GM19351 (cell line): Measurements from ENCODE around the gene USP54.
A peak's percentile ranks its signal among the peaks of the same experiment; 100 is the strongest.

Source experiments
- ATAC-seq: cut with Tn5 transposase; IDR thresholded peaks from one replicate; pipeline ENCODE4 v1.9.1; 2021; ENCODE audit warnings: mild to moderate bottlenecking, moderate library complexity; ENCODE audit not compliant: unreplicated experiment

The USP54 gene

DNA sequence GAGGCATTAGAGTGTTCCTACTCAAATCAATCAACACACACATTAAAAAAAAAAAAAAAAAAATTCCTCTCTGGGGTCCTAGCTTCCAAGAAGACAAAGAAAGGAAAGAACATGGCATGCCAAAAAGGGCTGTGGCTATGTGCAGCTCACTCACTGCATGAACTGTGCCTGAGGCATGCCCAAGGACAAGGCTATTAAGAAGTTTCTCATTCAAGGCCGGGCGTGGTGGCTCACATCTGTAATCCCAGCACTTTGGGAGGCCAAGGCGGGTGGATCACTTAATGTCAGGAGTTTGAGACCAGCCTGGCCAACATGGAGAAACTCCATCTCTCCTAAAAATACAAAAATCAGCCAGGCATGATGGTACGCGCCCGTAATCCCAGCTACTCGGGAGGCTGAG is 53.4 kb downstream of the USP54 start:
- ATAC-seq: no peak

- ATAC-seq: no peak
Measured at GRCh38 chr10:73537288-73537687, 53.9 kb downstream of the USP54 start.

DNA sequence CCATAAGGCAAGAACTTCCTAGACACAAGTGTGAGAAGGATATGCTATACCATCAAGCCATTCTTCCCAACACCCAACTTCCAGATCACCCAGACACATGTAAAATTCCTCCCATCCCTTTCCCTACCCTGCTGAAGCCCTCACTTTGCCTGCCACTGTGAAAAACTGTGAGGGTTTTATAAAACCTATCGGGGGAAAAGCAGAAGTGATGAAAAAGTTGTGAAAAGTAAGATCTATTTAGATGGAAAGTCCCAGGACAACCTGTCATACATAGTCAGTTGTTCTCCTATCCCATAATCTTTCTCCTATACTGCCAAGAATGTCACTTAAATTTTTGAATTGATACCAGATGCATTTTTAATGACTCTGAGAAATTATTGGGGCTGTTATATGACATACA is 56.3 kb downstream of the USP54 start:
- ATAC-seq: no peak

DNA sequence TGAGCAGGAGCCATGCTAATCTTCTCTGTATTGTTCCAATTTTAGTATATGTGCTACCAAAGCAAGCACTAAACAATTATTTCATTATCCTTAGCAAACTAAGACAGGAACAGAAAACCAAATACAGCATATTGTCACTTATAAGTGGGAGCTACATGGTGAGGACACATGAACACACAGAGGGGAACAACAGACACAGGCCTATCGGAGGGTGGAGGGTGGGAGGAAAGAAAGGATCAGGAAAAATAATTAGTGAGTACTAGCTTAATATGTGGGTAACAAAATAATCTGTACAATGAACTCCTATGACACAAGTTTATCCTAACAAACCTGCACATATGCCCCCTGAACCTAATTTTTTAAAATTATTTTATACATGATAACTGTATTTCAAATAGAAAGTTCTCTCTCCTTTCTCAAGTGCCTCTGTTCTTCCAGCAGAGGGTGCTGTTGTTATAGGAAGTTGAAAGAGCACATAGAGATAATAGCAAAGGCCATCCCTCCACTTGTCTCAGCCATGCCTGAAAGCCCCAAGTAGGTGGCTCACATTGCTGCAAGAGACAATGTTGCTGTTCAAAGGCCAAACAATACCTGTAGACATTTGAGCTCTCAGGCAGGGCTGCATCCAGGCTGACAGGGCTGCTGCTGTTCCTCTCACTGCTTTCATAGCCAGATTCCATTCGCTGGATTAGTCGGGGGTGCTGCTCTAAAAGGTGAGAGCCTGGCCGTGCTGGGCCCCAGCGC is 61.9 kb downstream of the USP54 start:
- no peak for ATAC-seq

DNA sequence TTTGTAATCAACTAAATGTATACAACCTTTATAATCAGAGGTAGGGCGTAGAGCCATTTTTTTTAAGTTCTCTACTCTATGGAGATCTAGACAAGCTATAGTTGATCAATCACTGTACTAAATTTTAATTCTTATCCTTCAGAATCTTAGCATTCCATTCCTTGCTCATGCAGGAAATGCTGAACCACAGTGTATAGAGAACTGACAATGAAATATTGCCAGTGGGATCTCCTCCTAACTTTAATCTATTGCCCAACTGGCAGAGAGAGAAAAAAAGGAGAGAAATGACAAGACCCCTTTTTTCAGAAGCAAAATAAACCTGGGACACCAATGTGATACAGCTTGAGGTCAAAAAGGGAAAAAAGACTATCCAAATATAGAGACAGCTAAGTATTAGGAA is 68.9 kb downstream of the USP54 start:
- ATAC-seq: no peak

- no peak for ATAC-seq
Measured at GRCh38 chr10:73519336-73519735, 71.8 kb downstream of the USP54 start.

DNA sequence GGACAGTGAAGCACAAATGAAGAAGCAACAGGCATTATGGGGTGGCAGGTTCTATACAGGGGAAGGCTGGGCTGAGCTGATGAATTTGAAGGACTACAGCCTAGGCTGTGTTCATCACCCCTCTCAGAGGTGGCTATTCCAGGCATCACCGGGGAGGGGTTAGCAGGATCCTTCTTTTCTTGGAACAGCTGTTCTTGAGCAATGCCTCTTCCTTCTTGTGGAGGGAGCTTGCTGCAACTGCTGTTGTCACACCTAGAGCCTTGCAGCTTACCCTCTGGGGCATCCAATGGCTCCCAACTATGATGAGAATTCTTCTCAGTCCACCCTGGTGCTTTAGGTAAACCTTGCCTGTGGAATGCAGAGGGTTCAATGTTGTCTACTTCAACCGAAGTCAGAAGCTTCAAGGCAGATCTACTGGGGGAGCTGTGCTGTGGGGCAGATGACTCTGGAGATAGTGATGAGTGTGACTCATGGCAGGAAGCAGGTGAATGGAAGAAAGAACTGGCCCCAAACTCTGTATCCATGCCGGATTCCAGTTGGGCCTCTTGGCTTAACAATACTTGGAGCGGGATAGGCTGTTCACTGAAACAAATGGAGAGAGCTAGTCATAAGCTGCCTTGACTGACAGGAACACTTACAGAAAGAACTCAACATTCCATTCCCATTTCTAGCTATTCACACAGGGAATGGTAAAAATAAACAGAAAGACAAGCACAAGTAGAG is 73.8 kb downstream of the USP54 start:
- ATAC-seq: no peak

DNA sequence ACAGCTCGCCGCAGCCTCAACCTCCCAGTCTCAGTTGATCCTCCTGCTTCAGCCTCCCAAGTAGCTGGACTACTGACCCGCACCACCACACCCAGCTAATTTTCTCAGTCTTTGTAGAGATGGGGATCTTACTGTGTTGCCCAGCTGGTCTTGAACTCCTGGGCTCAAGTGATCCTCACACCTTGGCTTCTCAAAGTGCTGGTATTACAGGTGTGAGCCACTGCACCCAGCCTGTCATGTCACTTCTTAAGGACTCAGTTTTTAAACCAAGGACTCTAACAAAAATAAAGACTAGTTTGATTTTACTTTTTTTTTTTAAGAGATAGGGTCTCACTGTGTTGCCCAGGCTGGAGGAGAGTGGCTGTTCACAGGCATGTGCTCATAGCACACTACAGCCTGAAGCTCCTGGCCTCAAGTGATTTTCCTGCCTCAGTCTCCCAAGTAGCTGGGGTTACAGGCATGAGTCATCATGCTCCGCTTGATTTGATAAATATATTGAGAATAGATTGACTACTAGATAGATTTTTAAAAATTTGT is 78.9 kb downstream of the USP54 start:
- ATAC-seq: no peak

- ATAC-seq: no peak
Measured at GRCh38 chr10:73509695-73510094, 81.4 kb downstream of the USP54 start.

DNA sequence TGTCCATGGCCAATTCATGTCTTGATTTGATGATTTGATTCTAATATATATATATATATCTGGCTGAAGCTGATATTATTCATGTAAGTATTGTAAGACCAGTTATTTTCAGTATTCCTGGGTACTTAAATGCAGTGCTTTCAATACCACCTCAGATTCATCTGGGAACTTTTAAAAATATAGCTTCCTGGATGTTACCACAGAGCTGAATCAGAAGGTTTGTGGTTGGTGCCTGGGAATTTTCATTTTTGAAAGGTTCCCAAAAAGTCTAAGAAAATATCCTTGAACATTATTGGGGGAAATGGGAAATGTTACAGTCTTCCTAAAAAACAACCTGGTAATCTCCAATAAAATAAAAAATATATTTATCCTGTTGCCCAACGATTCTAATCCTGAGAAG is 84.7 kb downstream of the USP54 start:
- ATAC-seq: no peak

GRCh38 chr10:73506074-73506473 is 85.1 kb downstream of the USP54 start:
- no peak for ATAC-seq

GRCh38 chr10:73503037-73503436 is 88.1 kb downstream of the USP54 start:
- ATAC-seq: no peak

DNA sequence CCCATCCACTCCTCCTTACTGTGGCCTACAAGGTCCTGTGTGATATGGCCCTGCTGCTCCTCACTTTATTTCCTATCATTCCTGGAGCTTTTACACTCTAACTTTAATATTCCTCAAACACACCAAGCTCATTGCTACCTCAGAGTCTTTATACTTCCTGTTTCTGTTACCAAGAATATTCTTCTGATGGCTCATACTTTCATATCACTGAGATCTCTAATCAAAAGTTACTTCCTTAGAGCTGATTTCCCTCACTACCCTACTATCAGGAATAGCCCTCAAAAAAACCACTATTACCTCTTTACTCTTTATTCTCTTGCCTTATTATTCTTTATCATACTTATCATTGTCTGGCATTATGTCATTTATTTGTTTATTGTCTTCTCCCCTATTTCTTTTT is 89.5 kb downstream of the USP54 start:
- ATAC-seq: no peak

DNA sequence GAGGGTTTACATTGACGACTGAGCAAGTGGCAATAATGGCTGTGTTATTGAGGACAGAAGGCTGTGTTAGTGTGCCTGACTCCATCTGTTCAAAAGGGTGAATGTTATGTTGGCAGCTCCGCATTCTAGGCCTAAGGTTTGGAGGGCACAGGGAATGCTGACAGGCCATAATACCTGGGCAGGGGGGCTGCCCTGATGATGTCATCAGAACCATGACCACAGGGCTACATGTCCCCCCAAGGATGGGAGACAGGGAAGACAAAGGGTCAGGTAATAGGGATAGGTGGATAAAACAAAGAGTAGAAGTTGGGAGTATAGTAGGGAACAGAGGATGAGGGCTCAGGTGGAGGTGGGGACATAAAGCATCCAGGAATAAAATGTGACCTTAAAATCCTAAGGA is 93.5 kb downstream of the USP54 start:
- no peak for ATAC-seq

DNA sequence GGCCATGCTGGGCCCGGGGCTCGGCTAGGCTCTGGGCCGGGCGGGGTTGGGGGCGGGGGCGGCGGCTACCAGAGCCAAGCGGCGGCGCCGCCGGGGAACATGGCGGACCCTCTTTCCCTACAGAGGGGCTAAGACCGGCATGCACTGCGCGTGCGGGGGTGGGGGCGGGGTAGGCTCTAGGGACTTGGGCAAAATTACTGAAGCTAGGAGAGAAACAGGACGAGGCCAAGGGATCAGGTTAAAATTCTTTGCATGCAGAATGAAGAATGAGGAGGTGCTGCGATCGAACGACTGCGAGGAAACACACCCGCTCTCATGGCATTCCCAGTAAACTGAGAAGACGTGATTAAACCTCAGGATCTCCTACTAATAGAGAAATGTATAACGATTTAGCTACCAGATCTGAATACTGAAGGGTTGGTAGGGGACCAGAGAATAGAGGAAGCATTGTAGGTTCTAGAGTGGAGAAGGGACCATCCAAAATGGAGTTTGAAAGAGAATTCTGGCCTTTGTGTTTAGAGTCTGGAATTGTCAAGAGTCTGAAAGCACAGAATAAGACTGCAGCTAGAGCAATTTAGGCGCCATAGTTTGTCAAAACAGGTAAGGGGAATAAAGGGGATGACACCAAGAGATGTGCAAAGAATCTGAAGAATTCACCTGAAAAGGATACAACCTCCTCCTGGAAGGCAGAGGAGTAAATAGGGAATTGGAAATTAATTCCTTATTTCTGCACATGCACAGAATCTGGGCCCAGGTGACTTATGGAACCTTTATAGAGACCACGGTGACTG is 95.1 kb downstream of the USP54 start, which contains the start of gene PPP3CB:
PPP3CB (minus strand) TSS at position 141 of the 791 bp plus-strand sequence; CDS start at position 6, 135 bp downstream.
- peak; percentile 58 for ATAC-seq

DNA sequence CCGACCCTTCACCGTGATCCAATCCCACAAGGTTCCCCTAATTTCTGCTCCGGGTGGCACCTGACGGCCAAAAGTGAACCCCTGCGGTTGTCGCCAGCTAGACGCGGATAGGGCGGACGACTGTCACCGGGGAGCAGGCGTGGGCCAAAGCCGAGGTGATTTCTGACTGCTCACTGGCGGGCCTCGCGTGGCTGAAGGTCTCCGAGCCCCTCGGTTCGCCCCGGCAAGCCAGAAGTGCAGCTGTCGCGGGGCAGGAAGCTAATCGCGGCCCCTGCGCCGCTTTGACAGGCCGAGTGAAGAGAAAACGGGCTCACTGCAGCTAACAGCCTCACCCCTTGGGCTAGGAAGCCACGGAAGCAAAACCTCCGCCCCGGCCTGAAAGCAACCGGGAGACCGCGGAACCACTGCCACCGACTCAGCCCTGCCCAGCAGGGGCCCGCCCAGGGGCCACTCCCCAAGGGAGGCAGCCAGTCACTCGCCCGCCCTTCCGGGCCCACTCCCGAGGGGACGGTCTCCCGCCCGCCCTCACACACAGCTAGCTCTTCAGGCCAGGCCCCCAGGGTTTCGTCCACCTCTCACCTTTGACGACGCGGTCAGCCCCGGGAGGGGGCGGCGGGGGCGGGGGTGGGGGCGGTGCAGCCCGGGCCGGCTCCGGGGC is 95.8 kb downstream of the USP54 start:
- ATAC-seq: peak; percentile 88

DNA sequence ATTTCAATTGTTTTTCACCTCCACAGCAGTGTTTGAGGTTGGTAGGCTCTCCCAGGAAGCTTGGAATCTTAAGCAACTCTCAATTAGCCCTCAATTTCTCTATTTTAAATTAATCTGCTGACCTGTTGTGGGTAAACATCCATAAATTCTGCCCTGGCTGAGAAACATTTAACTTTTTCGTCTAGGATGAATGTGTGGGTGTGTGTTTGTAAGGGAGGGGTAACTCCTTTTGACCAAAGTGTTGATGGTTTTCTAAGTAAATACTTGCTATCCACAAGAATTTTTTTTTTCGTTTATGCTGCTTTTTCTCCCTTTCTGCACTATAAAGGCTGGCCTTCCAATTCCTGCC is 96.3 kb downstream of the USP54 start:
- no peak for ATAC-seq

DNA sequence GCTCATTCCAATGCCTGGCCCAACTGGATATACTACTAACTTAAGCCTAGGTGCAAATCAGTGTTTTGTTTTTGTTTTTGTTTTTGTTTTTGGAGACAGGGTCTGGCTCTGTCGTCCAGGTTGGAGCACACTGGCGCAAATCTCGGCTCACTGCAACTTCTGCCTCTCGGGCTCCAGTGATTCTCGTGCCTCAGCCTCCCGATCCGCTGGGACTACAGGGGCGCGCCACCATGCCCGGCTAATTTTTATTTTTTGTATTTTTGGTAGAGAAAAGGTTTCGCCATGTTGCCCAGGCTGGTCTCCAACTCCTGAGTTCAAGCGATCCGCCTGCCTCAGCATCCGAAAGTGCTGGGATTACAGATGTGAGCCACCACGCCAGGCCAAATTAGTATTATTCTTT is 96.9 kb downstream of the USP54 start:
- no peak for ATAC-seq

GRCh38 chr10:73493781-73494180 is 97.4 kb downstream of the USP54 start:
- ATAC-seq: no peak

- no peak for ATAC-seq
Measured at GRCh38 chr10:73486601-73487000, 104.5 kb downstream of the USP54 start.

DNA sequence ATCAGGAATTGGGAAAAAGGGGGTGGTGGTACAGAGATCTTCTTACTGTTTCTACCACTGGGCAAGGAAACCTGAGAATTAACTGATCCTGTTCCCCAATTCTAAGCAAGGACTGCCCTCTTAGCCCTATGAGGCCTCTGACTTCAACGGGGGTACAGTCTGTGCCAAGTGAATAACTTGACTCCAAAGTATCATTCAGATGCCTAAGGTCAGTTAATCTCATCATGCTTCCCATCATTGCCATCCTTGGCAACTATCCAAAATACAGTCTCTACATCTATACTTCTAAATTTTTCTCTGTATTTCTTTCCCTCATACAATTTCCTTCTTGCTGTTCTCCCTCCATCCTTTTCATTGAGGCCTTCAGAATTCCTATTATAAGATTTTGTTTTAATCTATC is 105.8 kb downstream of the USP54 start:
- ATAC-seq: no peak
